ENCODE data around the gene SPTLC3. TPM values are rescaled to one million over a fixed set of nuclear protein-coding genes. Genes with fewer than 3 reads are reported as not detected.

Gene SPTLC3
- total RNA-seq, 1 donor from 2014 or later: 0.41 TPM

GRCh38 chr20:13211956-13212618, 203.3 kb downstream of the SPTLC3 start:
- no peak overlapping the region for H3K27ac Mint-ChIP-seq (ENCODE audit: unreplicated experiment)
- no peaks in the 10 kb centered on the region for H3K4me1 Mint-ChIP-seq (ENCODE audit: unreplicated experiment)
- no peak for TF ChIP-seq CTCF (IDR thresholded peaks at IDR 0.05; ENCODE audit: unreplicated experiment)
- H3K9me3 Mint-ChIP-seq (ENCODE audit: unreplicated experiment): no peaks in the 10 kb centered on the region
- no peak for DNase-seq (ENCODE audit: low spot score)
- H3K36me3 Mint-ChIP-seq (ENCODE audit: low read depth, unreplicated experiment): no peaks in the 10 kb centered on the region
- H3K4me3 Mint-ChIP-seq (ENCODE audit: unreplicated experiment): no peak overlapping the region
- H3K27me3 Mint-ChIP-seq (ENCODE audit: unreplicated experiment): peaks cover 1% of the 10 kb centered on the region

DNA sequence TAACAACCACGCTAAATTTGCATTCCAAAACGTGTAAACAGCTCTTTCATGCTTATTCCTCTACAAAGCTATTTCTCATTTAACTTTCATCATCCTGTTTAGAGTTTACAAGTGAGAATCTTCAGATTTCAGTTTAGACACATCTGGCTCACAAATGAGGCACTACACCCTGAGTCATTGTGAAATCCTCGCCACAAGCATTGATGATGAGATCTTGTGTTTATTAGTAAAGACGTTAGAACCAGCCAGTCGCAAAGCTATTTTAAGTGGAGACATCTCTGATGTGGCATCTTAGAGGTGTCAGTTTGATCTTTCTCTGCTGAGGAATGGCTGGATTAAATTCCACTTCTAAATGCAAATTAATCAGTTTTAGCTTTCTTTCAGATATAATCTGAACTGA, 204.0 kb downstream of the SPTLC3 start:
- H3K36me3 Mint-ChIP-seq (ENCODE audit: low read depth, unreplicated experiment): no peaks in the 10 kb centered on the region
- H3K4me3 Mint-ChIP-seq (ENCODE audit: unreplicated experiment): no peak overlapping the region
- peaks cover 1% of the 10 kb centered on the region for H3K27me3 Mint-ChIP-seq (ENCODE audit: unreplicated experiment)
- TF ChIP-seq CTCF (IDR thresholded peaks at IDR 0.05; ENCODE audit: unreplicated experiment): no peak
- H3K27ac Mint-ChIP-seq (ENCODE audit: unreplicated experiment): no peak overlapping the region
- DNase-seq (ENCODE audit: low spot score): no peak
- no peaks in the 10 kb centered on the region for H3K4me1 Mint-ChIP-seq (ENCODE audit: unreplicated experiment)
- no peaks in the 10 kb centered on the region for H3K9me3 Mint-ChIP-seq (ENCODE audit: unreplicated experiment)

DNA sequence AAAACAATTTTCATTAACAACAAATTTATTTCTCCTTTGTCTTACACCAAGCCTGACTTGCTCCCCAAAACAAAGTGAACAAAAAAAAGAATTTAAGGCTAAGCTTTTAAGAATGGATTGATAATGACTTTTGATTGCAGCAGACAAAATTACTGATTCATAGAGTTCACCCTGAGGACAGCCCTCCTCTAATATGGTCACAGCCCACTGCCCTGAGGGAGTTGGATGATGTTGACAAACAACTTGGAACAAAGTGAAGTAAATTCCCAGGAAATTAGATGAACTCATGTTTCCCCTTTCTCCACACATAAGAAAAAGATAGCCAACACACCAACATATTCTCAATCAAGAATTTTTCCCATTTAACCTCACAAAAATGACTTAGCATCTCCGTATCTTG, 204.6 kb downstream of the SPTLC3 start:
- TF ChIP-seq CTCF (IDR thresholded peaks at IDR 0.05; ENCODE audit: unreplicated experiment): no peak

DNA sequence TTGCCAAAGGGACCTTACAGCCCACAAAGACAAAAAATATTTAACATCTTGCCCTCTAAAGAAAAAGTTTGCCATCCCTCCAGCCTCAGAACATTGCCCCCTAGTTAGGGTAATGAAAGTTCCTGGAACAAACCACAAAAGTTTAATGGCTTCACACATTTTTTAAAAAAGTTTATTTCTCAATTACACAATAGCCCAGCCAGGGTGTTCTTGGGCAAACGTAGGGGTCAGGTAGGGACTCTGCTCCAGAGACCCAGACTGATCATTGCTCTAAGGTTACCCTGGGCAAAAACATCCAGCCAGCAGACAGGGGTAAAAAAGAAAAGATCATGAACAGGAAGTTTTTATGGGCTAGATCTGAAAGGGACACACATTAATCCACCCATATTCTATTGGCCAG, 207.8 kb downstream of the SPTLC3 start:
- peaks cover 7% of the 10 kb centered on the region for H3K4me1 Mint-ChIP-seq (ENCODE audit: unreplicated experiment)
- no peaks in the 10 kb centered on the region for H3K9me3 Mint-ChIP-seq (ENCODE audit: unreplicated experiment)
- TF ChIP-seq CTCF (IDR thresholded peaks at IDR 0.05; ENCODE audit: unreplicated experiment): no peak
- DNase-seq (ENCODE audit: low spot score): no peak
- no peaks in the 10 kb centered on the region for H3K36me3 Mint-ChIP-seq (ENCODE audit: low read depth, unreplicated experiment)
- H3K27ac Mint-ChIP-seq (ENCODE audit: unreplicated experiment): no peak overlapping the region
- H3K27me3 Mint-ChIP-seq (ENCODE audit: unreplicated experiment): peaks cover 10% of the 10 kb centered on the region
- H3K4me3 Mint-ChIP-seq (ENCODE audit: unreplicated experiment): no peak overlapping the region

More for the DNA sequence above, 204.6 kb downstream of the SPTLC3 start:
- no peak overlapping the region for H3K4me3 Mint-ChIP-seq (ENCODE audit: unreplicated experiment)
- peaks cover 1% of the 10 kb centered on the region for H3K27me3 Mint-ChIP-seq (ENCODE audit: unreplicated experiment)
- no peak overlapping the region for H3K27ac Mint-ChIP-seq (ENCODE audit: unreplicated experiment)
- no peak for DNase-seq (ENCODE audit: low spot score)
- H3K9me3 Mint-ChIP-seq (ENCODE audit: unreplicated experiment): no peaks in the 10 kb centered on the region
- no peaks in the 10 kb centered on the region for H3K4me1 Mint-ChIP-seq (ENCODE audit: unreplicated experiment)
- no peaks in the 10 kb centered on the region for H3K36me3 Mint-ChIP-seq (ENCODE audit: low read depth, unreplicated experiment)

Other genes starting within 250 kb of the SPTLC3 start
- gene ISM1, start 212.3 kb downstream of the SPTLC3 start, total RNA-seq (ENCODE audit: unreplicated experiment): 23.8 TPM